Neural cell (in vitro differentiated cells): ENCODE data around the gene GLTPD2. TPM values are rescaled to one million over a fixed set of nuclear protein-coding genes. Genes with fewer than 3 reads are reported as not detected.

Experiments
- H2AFZ ChIP-seq: fragments of 200-600, 300-800 bp; sonication (generic), shearing (Covaris generic); 2 replicates; pipeline ENCODE4 v1.6.0; 2014; ENCODE audit warnings: low read depth, mild to moderate bottlenecking, antibody characterized with exemption, low read length, moderate library complexity
- H3F3A ChIP-seq: fragments of 200-600 bp; shearing (Covaris generic); 2 replicates; pipeline ENCODE4 v1.6.1; 2016; ENCODE audit warnings: mild to moderate bottlenecking, moderate library complexity, mixed read lengths, antibody characterized with exemption, low read length; ENCODE audit not compliant: insufficient read depth, poor library complexity, severe bottlenecking
- H3K27ac ChIP-seq: fragments of 200-600, 300-800 bp; sonication (generic), shearing (Covaris generic); 2 replicates; pipeline ENCODE4 v1.5.1; 2014; ENCODE audit warnings: mild to moderate bottlenecking, low read length, moderate library complexity
- H3K27me3 ChIP-seq: fragments of 300-800, 200-600 bp; sonication (generic), shearing (Covaris generic); 2 replicates; pipeline ENCODE4 v1.6.0; 2014; ENCODE audit warnings: mild to moderate bottlenecking, low read depth, low read length, moderate library complexity; ENCODE audit not compliant: insufficient read depth
- H3K36me3 ChIP-seq: fragments of 300-800, 200-600 bp; sonication (generic), shearing (Covaris generic); 2 replicates; pipeline ENCODE4 v1.5.1; 2014; ENCODE audit warnings: mild to moderate bottlenecking, antibody characterized with exemption, low read length, moderate library complexity; ENCODE audit not compliant: insufficient read depth
- H3K4me2 ChIP-seq: fragments of 300-800, 200-600 bp; sonication (generic), shearing (Covaris generic); 2 replicates; pipeline ENCODE4 v1.6.0; 2014; ENCODE audit warnings: mild to moderate bottlenecking, low read length
- H3K4me3 ChIP-seq: fragments of 300-800, 200-600 bp; sonication (generic), shearing (Covaris generic); 2 replicates; pipeline ENCODE4 v1.5.1; 2014; ENCODE audit warnings: mild to moderate bottlenecking, low read length, moderate library complexity
- H3K79me2 ChIP-seq: fragments of 200-600 bp; shearing (Covaris generic); replicated peaks from 2 replicates; pipeline ENCODE4 v1.6.0; 2014; ENCODE audit warnings: mild to moderate bottlenecking, low read length, moderate library complexity; ENCODE audit not compliant: insufficient read depth
- H3K9ac ChIP-seq: fragments of 300-800, 200-600 bp; sonication (generic), shearing (Covaris generic); 2 replicates; pipeline ENCODE4 v1.6.1; 2016; ENCODE audit warnings: mild to moderate bottlenecking, low read length, mixed read lengths
- H3K9me2 ChIP-seq: fragments of 200-600 bp; shearing (Covaris generic); 2 replicates; pipeline ENCODE4 v1.6.1; 2016; ENCODE audit warnings: mild to moderate bottlenecking, low read length, mixed read lengths; ENCODE audit not compliant: insufficient read depth
- H3K9me3 ChIP-seq: fragments of 200-600, 300-800 bp; sonication (generic), shearing (Covaris generic); 2 replicates; pipeline ENCODE4 v1.6.1; 2016; ENCODE audit warnings: mild to moderate bottlenecking, mixed run types, low read length, moderate library complexity, mixed read lengths
- H4K20me1 ChIP-seq: fragments of 200-600 bp; shearing (Covaris generic); 2 replicates; pipeline ENCODE4 v1.6.1; 2016; ENCODE audit warnings: mild to moderate bottlenecking, mixed run types; ENCODE audit not compliant: insufficient read depth
- EP300 ChIP-seq: fragments of 450-650 bp; conservative IDR thresholded peaks from 2 replicates; pipeline ENCODE4 v1.6.1; 2014; ENCODE audit warnings: antibody characterized with exemption, mild to moderate bottlenecking, moderate library complexity; ENCODE audit not compliant: poor library complexity, severe bottlenecking
- EZH2 ChIP-seq: fragments of 200-600, 300-800 bp; shearing (Covaris generic), sonication (generic); IDR thresholded peaks from 2 replicates; pipeline ENCODE4 v1.6.1; 2014; ENCODE audit warnings: antibody characterized with exemption, low read length, borderline replicate concordance, mild to moderate bottlenecking; ENCODE audit not compliant: insufficient read depth, poor library complexity, severe bottlenecking
- MXI1 ChIP-seq: fragments of 450-650 bp; conservative IDR thresholded peaks from 2 replicates; pipeline ENCODE4 v1.6.1; 2014; ENCODE audit warnings: antibody characterized with exemption, mild to moderate bottlenecking; ENCODE audit not compliant: poor library complexity, severe bottlenecking
- POLR2AphosphoS5 ChIP-seq: IDR thresholded peaks from 2 replicates; pipeline ENCODE4 v1.6.1; 2012
- RAD21 ChIP-seq: fragments of 450-650 bp; conservative IDR thresholded peaks from 2 replicates; pipeline ENCODE4 v1.6.1; 2014; ENCODE audit warnings: antibody characterized with exemption, mild to moderate bottlenecking, moderate library complexity
- REST ChIP-seq: IDR thresholded peaks from 2 replicates; pipeline ENCODE4 v1.6.1; 2012; ENCODE audit warnings: borderline replicate concordance
- SMC3 ChIP-seq: fragments of 450-650 bp; conservative IDR thresholded peaks from 2 replicates; pipeline ENCODE4 v1.6.1; 2014; ENCODE audit warnings: antibody characterized with exemption, mild to moderate bottlenecking, moderate library complexity; ENCODE audit not compliant: poor library complexity
- TAF1 ChIP-seq: IDR thresholded peaks from 2 replicates; pipeline ENCODE4 v1.6.1; 2012; ENCODE audit warnings: low read depth
- polyA plus RNA-seq: library from polyadenylated mRNA; depleted of rRNA; stranded (reverse); fragments of >200 nt; gene quantifications from 2 replicates; pipeline ENCODE4 v1.2.3, GENCODE V29; 2014
- TF ChIP-seq, protein P1 (sequence below): fragments of 450-650 bp; IDR thresholded peaks from 2 replicates; pipeline ENCODE4 v1.5.1; 2014; ENCODE audit warnings: antibody characterized with exemption, mild to moderate bottlenecking, moderate library complexity; ENCODE audit not compliant: poor library complexity, severe bottlenecking

Gene GLTPD2
- polyA plus RNA-seq, 1 donor from 2014 or later: not detected

DNA sequence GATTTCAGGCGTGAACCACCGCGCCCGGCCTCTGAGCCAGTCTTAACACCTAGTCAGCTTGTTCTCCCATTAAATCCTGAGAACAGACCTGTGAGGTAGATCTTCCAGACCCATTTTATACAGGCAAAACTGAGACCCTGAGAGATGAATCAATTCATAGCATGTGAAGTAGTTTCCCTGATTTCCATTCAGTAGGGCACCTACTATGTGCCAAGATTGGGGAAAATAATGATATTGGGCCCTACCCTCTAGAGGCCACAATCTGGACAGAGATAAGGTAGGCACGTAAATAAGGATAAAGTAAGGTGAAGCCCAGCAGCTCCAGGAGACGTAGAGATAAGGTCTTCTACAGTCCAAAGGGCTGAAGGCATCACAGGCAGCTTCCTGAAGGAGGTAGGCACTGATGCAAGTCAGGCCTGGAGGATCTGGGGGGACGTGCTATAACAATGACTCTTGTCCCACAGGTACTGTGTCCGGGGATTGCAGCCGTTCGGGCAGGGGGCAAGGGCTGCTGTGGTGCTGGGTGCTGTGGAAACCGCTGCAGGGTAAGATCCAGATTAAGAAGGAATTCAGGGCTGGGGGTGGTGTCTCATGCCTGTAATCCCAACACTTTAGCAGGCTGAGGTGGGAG lies 8.3 kb upstream of the GLTPD2 start:
- Histone ChIP-seq H3K9ac (no peak overlapping the region), H3K27me3 (no peaks in the 10 kb centered on the region), H3F3A (no peaks in the 10 kb centered on the region), H3K9me3 (no peaks in the 10 kb centered on the region), H3K4me2 (no peak overlapping the region), H3K36me3 (no peaks in the 10 kb centered on the region), H2AFZ (no peak overlapping the region), H3K79me2 (no peaks in the 10 kb centered on the region), H3K9me2 (no peaks in the 10 kb centered on the region), H4K20me1 (no peaks in the 10 kb centered on the region), H3K27ac (no peak overlapping the region), H3K4me3 (no peak overlapping the region)
- TF ChIP-seq EP300 (no peak), MXI1 (no peak), POLR2AphosphoS5 (no peak), RAD21 (no peak), REST (no peak), SMC3 (no peak), TAF1 (no peak), EZH2 (no peak)
- TF ChIP-seq, protein P1, sequence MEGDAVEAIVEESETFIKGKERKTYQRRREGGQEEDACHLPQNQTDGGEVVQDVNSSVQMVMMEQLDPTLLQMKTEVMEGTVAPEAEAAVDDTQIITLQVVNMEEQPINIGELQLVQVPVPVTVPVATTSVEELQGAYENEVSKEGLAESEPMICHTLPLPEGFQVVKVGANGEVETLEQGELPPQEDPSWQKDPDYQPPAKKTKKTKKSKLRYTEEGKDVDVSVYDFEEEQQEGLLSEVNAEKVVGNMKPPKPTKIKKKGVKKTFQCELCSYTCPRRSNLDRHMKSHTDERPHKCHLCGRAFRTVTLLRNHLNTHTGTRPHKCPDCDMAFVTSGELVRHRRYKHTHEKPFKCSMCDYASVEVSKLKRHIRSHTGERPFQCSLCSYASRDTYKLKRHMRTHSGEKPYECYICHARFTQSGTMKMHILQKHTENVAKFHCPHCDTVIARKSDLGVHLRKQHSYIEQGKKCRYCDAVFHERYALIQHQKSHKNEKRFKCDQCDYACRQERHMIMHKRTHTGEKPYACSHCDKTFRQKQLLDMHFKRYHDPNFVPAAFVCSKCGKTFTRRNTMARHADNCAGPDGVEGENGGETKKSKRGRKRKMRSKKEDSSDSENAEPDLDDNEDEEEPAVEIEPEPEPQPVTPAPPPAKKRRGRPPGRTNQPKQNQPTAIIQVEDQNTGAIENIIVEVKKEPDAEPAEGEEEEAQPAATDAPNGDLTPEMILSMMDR: no peak

DNA sequence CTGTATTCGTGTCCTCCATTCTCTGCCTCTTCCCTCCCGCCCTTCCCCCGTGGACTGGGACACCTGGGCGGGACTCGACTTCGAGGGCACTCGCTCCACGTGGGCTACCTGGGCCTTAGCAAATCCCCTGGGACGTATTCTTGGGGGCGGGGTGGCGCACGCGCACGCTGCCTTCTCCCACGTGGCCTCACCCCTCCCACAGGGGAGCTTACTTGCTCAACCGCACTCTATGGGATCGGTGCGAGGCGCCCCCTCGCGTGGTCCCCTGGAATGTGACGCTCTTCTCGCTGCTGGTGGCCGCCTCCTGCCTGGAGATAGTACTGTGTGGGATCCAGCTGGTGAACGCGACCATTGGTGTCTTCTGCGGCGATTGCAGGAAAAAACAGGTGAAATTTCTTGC lies 6.1 kb upstream of the GLTPD2 start:
- no peak overlapping the region for H2AFZ ChIP-seq

More for the DNA sequence above, 6.1 kb upstream of the GLTPD2 start:
- Histone ChIP-seq H3K4me3 (no peak overlapping the region), H3K9me3 (no peaks in the 10 kb centered on the region), H3K36me3 (no peaks in the 10 kb centered on the region), H4K20me1 (no peaks in the 10 kb centered on the region), H3K27ac (no peak overlapping the region), H3K4me2 (no peak overlapping the region), H3K79me2 (no peaks in the 10 kb centered on the region), H3K9ac (no peak overlapping the region), H3K9me2 (no peaks in the 10 kb centered on the region), H3F3A (no peaks in the 10 kb centered on the region), H3K27me3 (no peaks in the 10 kb centered on the region)
- TF ChIP-seq SMC3 (no peak), REST (no peak)
